Thoracic aorta (tissue), 2 donors: ENCODE results near the gene TPSB2. TPM values are rescaled to one million over a fixed set of nuclear protein-coding genes. Genes with fewer than 3 reads are reported as not detected.
"Not testable (repeated sequence)": the region's sequence is repeated elsewhere in the genome, so short reads cannot be mapped to it uniquely, and the experiment has no call there.

Experiments used
- ATAC-seq: fragments of 150-250 bp; one replicate; pipeline ENCODE4 v1.8.0; 2017; ENCODE audit warnings: low read depth; ENCODE audit not compliant: insufficient number of reproducible peaks, low FRiP score
- DNase-seq: peaks from one replicate; pipeline ENCODE4 v3.0.0-alpha.2; 2020; ENCODE audit warnings: low spot score
- H3K27ac ChIP-seq, 2 donors: fragments of 200-600 bp; sonication (generic); 1 replicate in 1 of 2; 2 replicates in 1 of 2; pipeline ENCODE4 v1.5.1; 2016; ENCODE audit warnings: mild to moderate bottlenecking in 2 of 2, moderate library complexity in 2 of 2
- H3K27me3 ChIP-seq: fragments of 200-600 bp; sonication (generic); replicated peaks from 2 replicates; pipeline ENCODE4 v1.6.0; 2016; ENCODE audit warnings: mild to moderate bottlenecking; ENCODE audit not compliant: insufficient read depth
- H3K36me3 ChIP-seq: fragments of 200-600 bp; sonication (generic); one replicate; pipeline ENCODE4 v1.5.1; 2016
- H3K4me1 ChIP-seq, 2 donors: fragments of 200-600 bp; sonication (generic); 1 replicate in 1 of 2; 2 replicates in 1 of 2; pipeline versions ENCODE4 v1.5.1 to v1.6.0; 2016; ENCODE audit warnings: low read depth in 2 of 2, mild to moderate bottlenecking in 1 of 2; ENCODE audit not compliant: control insufficient read depth in 1 of 2
- H3K4me3 ChIP-seq: fragments of 200-600 bp; sonication (generic); 2 replicates; pipeline ENCODE4 v1.5.1; 2016; ENCODE audit warnings: mild to moderate bottlenecking
- H3K9me3 ChIP-seq: fragments of 200-600 bp; sonication (generic); 2 replicates; pipeline ENCODE4 v1.5.1; 2016
- CTCF ChIP-seq: fragments of 200-600 bp; sonication (generic); IDR thresholded peaks from one replicate; pipeline ENCODE4 v1.5.1; 2019; ENCODE audit warnings: antibody characterized with exemption
- total RNA-seq, 2 donors: library from RNA; depleted of rRNA; stranded (reverse); fragments of >200 nt; gene quantifications; one replicate each; pipeline versions ENCODE4 v1.1.0 to v1.2.3, GENCODE V29; 2016

TPSB2 gene
- total RNA-seq, 2 donors from 2014 or later = 58.3 to 198 TPM

- Histone ChIP-seq H3K27me3 (no peaks in the 10 kb centered on the region), H3K9me3 (no peaks in the 10 kb centered on the region), H3K27ac (no peak overlapping the region), H3K4me1 (peaks cover 0 to 4% of the 10 kb centered on the region in 2 donors), H3K4me3 (no peak overlapping the region), H3K36me3 (no peaks in the 10 kb centered on the region)
- ATAC-seq (no peak), DNase-seq (no peak)
- no peak for TF ChIP-seq CTCF
These were observed 46.5 kb upstream of the TPSB2 start for GRCh38 chr16:1276580-1276878.

DNA sequence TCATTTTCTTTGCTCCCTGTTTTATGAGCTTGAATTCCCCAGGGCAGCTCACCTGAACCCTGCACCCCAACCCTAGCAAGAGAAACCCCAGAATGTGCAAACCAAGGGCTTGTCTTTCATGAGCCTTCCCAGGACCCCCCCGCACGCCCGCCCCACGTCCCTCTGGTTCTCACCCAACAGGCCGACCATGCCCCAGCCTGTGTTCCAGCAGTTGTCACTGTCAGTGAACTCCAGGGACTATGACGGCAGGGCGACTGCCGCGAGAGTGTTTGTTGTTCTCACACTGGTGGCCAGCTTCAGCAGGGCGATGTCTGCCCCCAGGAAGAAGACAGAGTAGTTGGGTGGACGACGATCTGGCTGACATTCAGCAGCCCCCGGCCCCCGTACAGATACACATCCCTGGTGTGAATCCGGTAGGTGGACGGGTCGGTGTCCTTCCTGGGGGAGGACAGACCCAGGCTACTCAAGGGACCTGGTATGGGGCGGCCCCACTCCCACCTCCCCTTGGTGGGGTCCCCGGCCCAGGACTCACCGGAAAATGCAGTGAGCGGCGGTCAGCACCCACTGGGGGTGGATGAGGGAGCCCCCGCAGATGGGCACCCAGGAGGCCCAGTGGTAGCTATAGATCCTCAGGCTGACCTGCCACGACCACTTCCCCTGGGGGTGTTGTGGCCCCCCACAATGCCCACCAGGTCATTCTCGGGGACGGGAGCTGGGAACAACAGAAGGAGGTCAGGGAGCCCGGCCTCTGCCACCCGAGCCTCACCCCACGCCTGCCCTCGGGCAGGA, 46.0 kb upstream of the TPSB2 start:
- ATAC-seq (no peak), DNase-seq (no peak)
- Histone ChIP-seq H3K27me3 (no peaks in the 10 kb centered on the region), H3K4me1 (peaks cover 0 to 4% of the 10 kb centered on the region in 2 donors), H3K9me3 (no peaks in the 10 kb centered on the region), H3K36me3 (no peaks in the 10 kb centered on the region), H3K4me3 (no peak overlapping the region), H3K27ac (no peak overlapping the region)
- TF ChIP-seq CTCF = no peak

DNA sequence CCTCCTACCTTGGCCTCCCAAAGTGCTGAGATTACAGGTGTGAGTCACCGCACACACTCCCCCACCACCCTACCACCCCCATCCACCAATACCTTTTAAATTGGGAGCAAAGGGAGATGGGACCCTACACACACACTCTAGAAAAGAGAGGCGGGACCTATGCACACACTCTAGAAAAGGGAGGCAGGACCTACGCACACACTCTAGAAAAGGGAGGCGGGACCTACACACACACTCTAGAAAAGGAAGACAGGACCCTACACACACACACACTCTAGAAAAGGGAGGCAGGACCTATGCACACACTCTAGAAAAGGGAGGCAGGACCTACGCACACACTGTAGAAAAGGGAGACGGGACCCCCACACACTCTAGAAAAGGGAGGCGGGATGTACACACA, 44.8 kb upstream of the TPSB2 start:
- Histone ChIP-seq H3K36me3 (no peaks in the 10 kb centered on the region), H3K4me3 (no peak overlapping the region), H3K4me1 (peaks cover 0 to 4% of the 10 kb centered on the region in 2 donors), H3K27me3 (no peaks in the 10 kb centered on the region), H3K9me3 (no peaks in the 10 kb centered on the region), H3K27ac (no peak overlapping the region)
- no peak for TF ChIP-seq CTCF
- ATAC-seq (no peak), DNase-seq (no peak)

DNA sequence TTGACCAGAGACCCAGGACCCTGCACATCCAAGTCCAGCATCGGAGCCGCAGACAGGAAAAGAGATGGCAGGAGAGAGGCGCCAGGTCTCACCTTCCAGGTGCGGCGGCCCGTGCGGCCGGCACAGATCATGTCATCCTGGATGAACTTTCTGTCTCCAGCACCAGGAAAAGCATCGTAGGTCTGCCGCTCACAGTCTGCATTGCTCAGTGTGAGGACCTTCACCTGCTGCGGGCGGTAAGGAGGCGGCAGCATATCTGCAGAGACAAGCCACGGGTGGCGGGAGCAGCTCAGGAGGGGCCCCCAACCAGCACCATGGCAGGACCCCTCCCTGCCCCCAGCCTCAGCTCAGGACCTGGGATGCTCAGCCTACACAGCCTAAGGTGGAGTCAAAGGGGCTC, 43.8 kb upstream of the TPSB2 start:
- ATAC-seq (no peak), DNase-seq (no peak)
- no peaks in the 10 kb centered on the region for H3K36me3 ChIP-seq
- peaks cover 0 to 4% of the 10 kb centered on the region in 2 donors for H3K4me1 ChIP-seq
- no peak overlapping the region for H3K4me3 ChIP-seq
- H3K27ac ChIP-seq = no peak overlapping the region
- no peaks in the 10 kb centered on the region for H3K9me3 ChIP-seq
- H3K27me3 ChIP-seq = no peaks in the 10 kb centered on the region
- TF ChIP-seq CTCF = no peak

DNA sequence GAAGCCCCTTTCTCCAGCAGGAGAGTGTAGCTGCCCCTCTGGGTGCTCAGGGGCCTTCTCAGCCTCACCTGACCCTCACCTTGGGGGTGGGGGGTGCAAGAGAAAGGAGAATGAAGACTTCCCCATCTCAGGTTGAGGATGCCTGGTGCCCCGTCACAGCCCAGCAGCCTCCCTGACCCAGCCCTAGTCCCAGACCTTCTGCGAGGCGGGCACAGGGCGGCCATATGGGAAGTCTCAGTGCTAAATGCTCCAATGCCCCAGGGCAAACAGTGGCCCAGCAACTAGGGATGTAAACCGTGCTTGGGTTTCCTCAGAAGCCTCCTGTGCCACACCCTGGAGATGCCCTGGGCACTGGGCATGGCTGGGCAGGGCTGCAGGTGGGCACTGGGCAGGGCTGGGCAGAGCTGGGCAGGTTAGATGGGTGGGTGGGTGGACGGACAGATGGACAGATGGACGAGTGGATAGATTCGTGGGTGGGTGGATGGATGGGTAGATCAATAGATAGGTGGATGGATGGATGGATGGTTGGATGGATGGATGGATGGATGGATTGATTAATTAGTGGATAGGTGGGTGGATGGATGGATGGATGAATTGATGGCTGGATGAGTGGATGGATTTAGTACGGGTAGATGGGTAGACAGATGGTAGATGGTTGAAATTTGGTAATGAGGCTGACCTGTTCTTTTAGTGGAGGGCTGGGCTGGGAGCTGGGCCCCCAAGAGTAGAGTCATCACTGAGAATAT, 42.6 kb upstream of the TPSB2 start:
- H3K27me3 ChIP-seq = no peaks in the 10 kb centered on the region
- TF ChIP-seq CTCF = no peak
- H3K27ac ChIP-seq = no peak overlapping the region
- no peak overlapping the region for H3K4me3 ChIP-seq
- no peaks in the 10 kb centered on the region for H3K9me3 ChIP-seq
- H3K36me3 ChIP-seq = no peaks in the 10 kb centered on the region
- ATAC-seq (no peak), DNase-seq (no peak)
- H3K4me1 ChIP-seq = peaks cover 0 to 4% of the 10 kb centered on the region in 2 donors

GRCh38 chr16:1271724-1272413, 41.9 kb upstream of the TPSB2 start:
- DNase-seq, H3K27ac ChIP-seq, H3K36me3 ChIP-seq, H3K4me3 ChIP-seq, H3K27me3 ChIP-seq, H3K4me1 ChIP-seq, ATAC-seq, H3K9me3 ChIP-seq: not testable (repeated sequence)
